IMR-90 (cell line): ENCODE measurements around the gene MSI2. TPM values are rescaled to one million over a fixed set of nuclear protein-coding genes. Genes with fewer than 3 reads are reported as not detected.

ENCODE experiments used
- ATAC-seq: fragments of 200-7000 bp; cut with Tn5 transposase; 2 replicates; pipeline ENCODE4 v1.9.1; 2020; ENCODE audit warnings: low read depth, mild to moderate bottlenecking, moderate library complexity
- BruUV-seq: library from RNA; stranded (reverse); fragments of 400-500 nt; replicated peaks from 2 replicates; lab custom pipeline; 2021; lab: Mats Ljungman, UMichigan
- CTCF ChIA-PET: fragments of 300-600 bp; formaldehyde crosslinking; extraction: SDS; loops from one replicate; lab custom pipeline; 2021; ENCODE audit warnings: antibody characterized with exemption; lab: Yijun Ruan, JAX
- POLR2A ChIA-PET: fragments of 300-600 bp; sonication (Branson Sonifier 250); formaldehyde crosslinking; loops from one replicate; lab custom pipeline; 2022; ENCODE audit warnings: antibody characterized with exemption; ENCODE audit not compliant: unreplicated experiment; lab: Charles Lee
- DNase-seq: peaks from one replicate; pipeline ENCODE4 v3.0.0; 2013
- H2AFZ ChIP-seq: replicated peaks from 2 replicates; pipeline ENCODE3; 2013; ENCODE audit warnings: low read length, mild to moderate bottlenecking; ENCODE audit not compliant: poor library complexity
- H2AK5ac ChIP-seq: 2 replicates; pipeline ENCODE4 v1.6.1; 2013; ENCODE audit warnings: low read depth, low read length, inconsistent platforms
- H2AK9ac ChIP-seq: replicated peaks from 2 replicates; pipeline ENCODE3; 2013; ENCODE audit warnings: mild to moderate bottlenecking, low read depth, low read length, moderate library complexity; ENCODE audit not compliant: poor library complexity
- H2BK120ac ChIP-seq: 2 replicates; pipeline ENCODE4 v1.6.1; 2013; ENCODE audit warnings: low read depth, low read length, inconsistent platforms
- H2BK15ac ChIP-seq: 3 replicates; pipeline ENCODE4 v1.6.1; 2013; ENCODE audit warnings: low read depth, low read length, inconsistent platforms
- H2BK20ac ChIP-seq: 2 replicates; pipeline ENCODE4 v1.6.1; 2013; ENCODE audit warnings: low read depth, mild to moderate bottlenecking, inconsistent platforms, low read length, moderate library complexity
- H2BK5ac ChIP-seq: 2 replicates; pipeline ENCODE4 v1.6.1; 2013; ENCODE audit warnings: mild to moderate bottlenecking, low read depth, low read length, inconsistent platforms; ENCODE audit not compliant: poor library complexity, severe bottlenecking
- H3K14ac ChIP-seq: replicated peaks from 2 replicates; pipeline ENCODE4 v1.6.1; 2013; ENCODE audit warnings: low read depth, low read length, inconsistent platforms
- H3K18ac ChIP-seq: 2 replicates; pipeline ENCODE4 v1.6.1; 2013; ENCODE audit warnings: low read depth, low read length, control low read depth
- H3K23ac ChIP-seq: 2 replicates; pipeline ENCODE4 v1.6.1; 2013; ENCODE audit warnings: low read depth, low read length, inconsistent platforms
- H3K27ac ChIP-seq: 2 replicates; pipeline ENCODE4 v1.5.1; 2013; ENCODE audit warnings: mild to moderate bottlenecking, control low read depth, low read length; ENCODE audit not compliant: insufficient read depth
- H3K27me3 ChIP-seq: 2 replicates; pipeline ENCODE4 v1.6.1; 2013; ENCODE audit warnings: low read length; ENCODE audit not compliant: control insufficient read depth, insufficient read depth
- H3K36me3 ChIP-seq: 2 replicates; pipeline ENCODE4 v1.6.1; 2013; ENCODE audit warnings: low read length, mixed read lengths; ENCODE audit not compliant: control insufficient read depth, insufficient read depth
- H3K4ac ChIP-seq: 2 replicates; pipeline ENCODE4 v1.6.1; 2013; ENCODE audit warnings: low read depth, low read length, inconsistent platforms
- H3K4me1 ChIP-seq: 2 replicates; pipeline ENCODE4 v1.6.1; 2013; ENCODE audit warnings: low read length, mixed read lengths; ENCODE audit not compliant: control insufficient read depth, insufficient read depth
- H3K4me2 ChIP-seq: 2 replicates; pipeline ENCODE4 v1.6.1; 2013; ENCODE audit warnings: low read depth, mild to moderate bottlenecking, control low read depth, low read length, moderate library complexity
- H3K4me3 ChIP-seq: 2 replicates; pipeline ENCODE4 v1.5.1; 2013; ENCODE audit warnings: low read depth, mild to moderate bottlenecking, control low read depth, low read length, moderate library complexity; ENCODE audit not compliant: insufficient read depth
- H3K56ac ChIP-seq: 2 replicates; pipeline ENCODE4 v1.6.1; 2013; ENCODE audit warnings: low read length, inconsistent platforms; ENCODE audit not compliant: insufficient read depth; ENCODE audit errors: extremely low read depth
- H3K79me1 ChIP-seq, 2 experiments: 2 replicates each; pipeline ENCODE4 v1.6.1; 2013; ENCODE audit warnings: low read length in 2 of 2, inconsistent platforms in 1 of 2, low read depth in 1 of 2
- H3K9ac ChIP-seq: 2 replicates; pipeline ENCODE4 v1.6.1; 2013; ENCODE audit warnings: low read depth, low read length, control low read depth
- H3K9me1 ChIP-seq: 2 replicates; pipeline ENCODE4 v1.6.1; 2013; ENCODE audit warnings: low read length, inconsistent platforms; ENCODE audit not compliant: insufficient read depth
- H3K9me3 ChIP-seq: 2 replicates; pipeline ENCODE4 v1.6.1; 2013; ENCODE audit warnings: low read length; ENCODE audit not compliant: control insufficient read depth, insufficient read depth
- H4K20me1 ChIP-seq: 2 replicates; pipeline ENCODE4 v1.6.1; 2013; ENCODE audit warnings: low read length, inconsistent platforms; ENCODE audit not compliant: insufficient read depth
- H4K5ac ChIP-seq: 2 replicates; pipeline ENCODE4 v1.6.1; 2013; ENCODE audit warnings: mild to moderate bottlenecking, low read depth, low read length, control low read depth
- H4K8ac ChIP-seq, 2 experiments: 2 replicates each; pipeline ENCODE4 v1.6.1; 2013; ENCODE audit warnings: low read depth in 2 of 2, low read length in 2 of 2, control low read depth in 1 of 2, inconsistent platforms in 1 of 2
- H4K91ac ChIP-seq: 2 replicates; pipeline ENCODE4 v1.6.1; 2013; ENCODE audit warnings: low read depth, low read length, inconsistent platforms; ENCODE audit not compliant: insufficient read depth
- BHLHE40 ChIP-seq: fragments of 150-350 bp; IDR thresholded peaks from 2 replicates; pipeline ENCODE4 v1.6.1; 2016; ENCODE audit warnings: mild to moderate bottlenecking, low read depth, low read length
- CEBPB ChIP-seq: IDR thresholded peaks from 2 replicates; pipeline ENCODE4 v1.6.1; 2012; ENCODE audit warnings: low read depth, low read length, improper control_type of control experiment
- CTCF ChIP-seq: conservative IDR thresholded peaks from 2 replicates; pipeline ENCODE4 v1.5.1; 2012; ENCODE audit warnings: mild to moderate bottlenecking, low read depth, low read length, improper control_type of control experiment
- FOS ChIP-seq: fragments of 150-350 bp; IDR thresholded peaks from 2 replicates; pipeline ENCODE4 v1.6.1; 2016; ENCODE audit warnings: low read depth, low read length
- MAZ ChIP-seq: IDR thresholded peaks from 2 replicates; pipeline ENCODE4 v1.6.1; 2012; ENCODE audit warnings: low read depth, mild to moderate bottlenecking, low read length, improper control_type of control experiment, moderate library complexity, borderline replicate concordance
- NFE2L2 ChIP-seq: fragments of 150-350 bp; IDR thresholded peaks from 2 replicates; pipeline ENCODE4 v1.6.1; 2016; ENCODE audit warnings: low read depth, mild to moderate bottlenecking, low read length
- POLR2A ChIP-seq: IDR thresholded peaks from 2 replicates; pipeline ENCODE4 v1.6.1; 2012; ENCODE audit warnings: mild to moderate bottlenecking, low read depth, low read length
- SMC3 ChIP-seq: fragments of 150-350 bp; IDR thresholded peaks from 2 replicates; pipeline ENCODE4 v1.6.1; 2016; ENCODE audit warnings: low read depth, mild to moderate bottlenecking, antibody characterized with exemption, low read length, moderate library complexity
- WGBS, 2 experiments: methylation state at CpG; one replicate each; pipeline versions ENCODE4 v1.1.5 to v1.1.7; 2013; ENCODE audit warnings: missing lambda C conversion rate in 2 of 2; ENCODE audit not compliant: insufficient read length in 1 of 2; ENCODE audit errors: extremely low coverage in 2 of 2; 5-methylcytosine and 5-hydroxymethylcytosine counted together
- dilution Hi-C: fragments of 300-500 bp; cut with HindIII; formaldehyde crosslinking; loops from one replicate; pipeline ENCODE4 v1.14.3; 2018; ENCODE audit warnings: low sequenced_read_pairs; ENCODE audit not compliant: unreplicated experiment
- in situ Hi-C: fragments of 300-500 bp; cut with MboI; formaldehyde crosslinking; loops from 3 replicates; pipeline ENCODE4 v1.14.3; 2019; ENCODE audit warnings: low sequenced_read_pairs, inconsistent platforms, mixed read lengths
- intact Hi-C: fragments of 100-400 bp; cut with micrococcal nuclease; formaldehyde crosslinking; loops from 2 replicates; pipeline ENCODE4 v1.10.0; 2022
- polyA plus RNA-seq, 3 experiments: library from polyadenylated mRNA; depleted of rRNA; stranded (reverse); fragments of >200 nt; gene quantifications; 2 replicates each; pipeline ENCODE4 v1.2.3, GENCODE V29; 2012; ENCODE audit warnings: low replicate concordance in 1 of 3
- total RNA-seq: library from RNA; depleted of rRNA; stranded (reverse); fragments of >200 nt; gene quantifications from 2 replicates; pipeline ENCODE4 v1.2.3, GENCODE V29; 2012
- TF ChIP-seq, protein P1 (sequence below): fragments of 150-350 bp; IDR thresholded peaks from 2 replicates; pipeline ENCODE4 v1.6.1; 2017; ENCODE audit warnings: mild to moderate bottlenecking, antibody characterized with exemption, low read length, low read depth
- TF ChIP-seq, protein P2 (sequence below): fragments of 150-350 bp; IDR thresholded peaks from 2 replicates; pipeline ENCODE4 v1.6.1; 2016; ENCODE audit warnings: low read depth, mild to moderate bottlenecking, low read length, moderate library complexity, borderline replicate concordance

Gene MSI2
- total and polyA plus RNA-seq, 2 of the 4 experiments (the other 2 are of a cell fraction) = 13.0 to 16.0 TPM

DNA sequence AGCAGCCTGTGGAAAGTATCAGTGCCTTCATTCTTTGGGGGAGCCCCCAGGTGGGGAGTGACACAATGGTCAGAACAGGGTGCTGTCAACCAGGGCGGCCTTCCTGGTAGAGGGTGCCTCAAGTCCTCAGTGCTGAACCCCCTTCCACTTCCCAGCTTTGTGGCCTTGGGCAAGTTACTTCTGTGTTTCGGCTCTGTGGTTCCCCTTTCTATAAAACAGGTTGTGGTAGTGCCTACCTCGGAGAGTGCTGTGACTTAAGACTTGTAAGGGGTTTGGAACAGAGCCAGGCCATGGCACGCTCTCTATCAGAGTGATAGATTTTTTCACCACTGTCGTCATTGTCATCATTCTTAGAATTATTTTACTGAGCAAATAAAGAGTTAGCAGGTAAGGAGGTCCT is 347.7 kb downstream of the MSI2 start:
- no peak overlapping the region for H3K4me2 ChIP-seq
- TF ChIP-seq, protein P1, sequence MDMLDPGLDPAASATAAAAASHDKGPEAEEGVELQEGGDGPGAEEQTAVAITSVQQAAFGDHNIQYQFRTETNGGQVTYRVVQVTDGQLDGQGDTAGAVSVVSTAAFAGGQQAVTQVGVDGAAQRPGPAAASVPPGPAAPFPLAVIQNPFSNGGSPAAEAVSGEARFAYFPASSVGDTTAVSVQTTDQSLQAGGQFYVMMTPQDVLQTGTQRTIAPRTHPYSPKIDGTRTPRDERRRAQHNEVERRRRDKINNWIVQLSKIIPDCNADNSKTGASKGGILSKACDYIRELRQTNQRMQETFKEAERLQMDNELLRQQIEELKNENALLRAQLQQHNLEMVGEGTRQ = no peak
- TF ChIP-seq CTCF = no peak
- TF ChIP-seq CEBPB = no peak
- no peak for TF ChIP-seq POLR2A
- no peak for TF ChIP-seq NFE2L2
- TF ChIP-seq BHLHE40 = no peak
- TF ChIP-seq, protein P2, sequence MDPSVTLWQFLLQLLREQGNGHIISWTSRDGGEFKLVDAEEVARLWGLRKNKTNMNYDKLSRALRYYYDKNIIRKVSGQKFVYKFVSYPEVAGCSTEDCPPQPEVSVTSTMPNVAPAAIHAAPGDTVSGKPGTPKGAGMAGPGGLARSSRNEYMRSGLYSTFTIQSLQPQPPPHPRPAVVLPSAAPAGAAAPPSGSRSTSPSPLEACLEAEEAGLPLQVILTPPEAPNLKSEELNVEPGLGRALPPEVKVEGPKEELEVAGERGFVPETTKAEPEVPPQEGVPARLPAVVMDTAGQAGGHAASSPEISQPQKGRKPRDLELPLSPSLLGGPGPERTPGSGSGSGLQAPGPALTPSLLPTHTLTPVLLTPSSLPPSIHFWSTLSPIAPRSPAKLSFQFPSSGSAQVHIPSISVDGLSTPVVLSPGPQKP = no peak
- no peak for TF ChIP-seq MAZ
- TF ChIP-seq SMC3 = no peak
- TF ChIP-seq FOS = no peak
- H2AK9ac ChIP-seq = no peak overlapping the region
- H4K91ac ChIP-seq = no peak overlapping the region
- no peak overlapping the region for H3K18ac ChIP-seq
- no peak overlapping the region for H3K4ac ChIP-seq
- no peaks in the 10 kb centered on the region for H3K36me3 ChIP-seq
- ChIA-PET POLR2A (no interaction called here), CTCF (interaction anchor here (1.0 kb wide), 1 partner anchor 68 kb away, joined by 3 read pairs; no protein-coding TSS in a partner anchor)
- no peaks in the 10 kb centered on the region for H4K20me1 ChIP-seq
- H4K5ac ChIP-seq = no peak overlapping the region
- intact Hi-C loops = no loop called here
- H2AFZ ChIP-seq = no peak overlapping the region
- no peak for ATAC-seq
- no peak overlapping the region for H3K23ac ChIP-seq
- peak overlapping the region; percentile 3; the same call in 1 of the 2 replicates for H2AK5ac ChIP-seq
- no peak overlapping the region for H3K27ac ChIP-seq
- H3K9me3 ChIP-seq = no peaks in the 10 kb centered on the region
- 80% methylated on average over 1 of the region's 5 CpGs; no CpG with 5 or more reads in 1 of the 2 experiments for WGBS, 2 experiments
- H3K56ac ChIP-seq = no peak overlapping the region
- no peak overlapping the region for H2BK15ac ChIP-seq
- peaks cover 17% of the 10 kb centered on the region for H3K4me1 ChIP-seq
- dilution Hi-C loops = no loop called here
- H3K79me1 ChIP-seq = no peaks in the 10 kb centered on the region; a peak in 1 of 4 replicates
- in situ Hi-C loops = no loop called here
- H3K9me1 ChIP-seq = peaks cover 17% of the 10 kb centered on the region; the same call in 1 of the 2 replicates
- no peak overlapping the region for H2BK120ac ChIP-seq
- no peak overlapping the region for H4K8ac ChIP-seq
- no peak for DNase-seq
- no peak overlapping the region for H3K9ac ChIP-seq
- H3K27me3 ChIP-seq = no peaks in the 10 kb centered on the region
- H2BK5ac ChIP-seq = no peak overlapping the region
- H3K4me3 ChIP-seq = no peak overlapping the region
- H2BK20ac ChIP-seq = no peak overlapping the region
- no TSS peak for BruUV-seq
- H3K14ac ChIP-seq = no peak overlapping the region
